Iris pigment epithelial cell (primary cell): ENCODE measurements around the gene CGB3.
"Not testable (repeated sequence)": the region's sequence is repeated elsewhere in the genome, so short reads cannot be mapped to it uniquely, and the experiment has no call there.

Source experiments
- DNase-seq: peaks from one replicate; pipeline ENCODE4 v3.0.0-alpha.2; 2011; ENCODE audit warnings: low read depth

CGB3 gene

GRCh38 chr19:49024233-49024632 lies at the start of gene CGB3:
Gene CGB3 (minus strand): TSS chr19:49024333. CDS start chr19:49023971, 362 bp downstream.
- DNase-seq = not testable (repeated sequence)

GRCh38 chr19:49071860-49072547 lies 47.9 kb upstream of the CGB3 start:
- no peak for DNase-seq

- no peak for DNase-seq
Observed at GRCh38 chr19:49070416-49070815, 46.3 kb upstream of the CGB3 start.

- no peak for DNase-seq
Observed at GRCh38 chr19:49069026-49069425, 44.9 kb upstream of the CGB3 start.

GRCh38 chr19:49067554-49067953 lies 43.4 kb upstream of the CGB3 start:
- DNase-seq = no peak

GRCh38 chr19:49065905-49066512 lies 41.9 kb upstream of the CGB3 start:
- no peak for DNase-seq

GRCh38 chr19:49064768-49065611 lies 40.9 kb upstream of the CGB3 start, which contains the start of gene NTF4:
Gene NTF4 (minus strand): TSS chr19:49064818. CDS start chr19:49061997, 2,821 bp downstream.
- DNase-seq = no peak

GRCh38 chr19:49064029-49064629 lies 40.0 kb upstream of the CGB3 start:
- no peak for DNase-seq

- no peak for DNase-seq
Observed at GRCh38 chr19:49061445-49061844, 37.3 kb upstream of the CGB3 start.

- no peak for DNase-seq
Observed at GRCh38 chr19:49061000-49061399, 36.9 kb upstream of the CGB3 start.

- no peak for DNase-seq
Observed at GRCh38 chr19:49059053-49059452, 34.9 kb upstream of the CGB3 start.

GRCh38 chr19:49058562-49058961 lies 34.4 kb upstream of the CGB3 start:
- peak; percentile 38 for DNase-seq

- DNase-seq = peak; percentile 57
Observed at GRCh38 chr19:49057636-49058234, 33.6 kb upstream of the CGB3 start, which contains the start of gene CGB7. Gene CGB7 (minus strand): TSS chr19:49057749. CDS start chr19:49055375, 2,374 bp downstream.

- not testable (repeated sequence) for DNase-seq
Observed at GRCh38 chr19:49056902-49057596, 32.9 kb upstream of the CGB3 start.

GRCh38 chr19:49056101-49056901 lies 32.2 kb upstream of the CGB3 start:
- peak; percentile 44 for DNase-seq

GRCh38 chr19:49050376-49051033 lies 26.4 kb upstream of the CGB3 start:
- peak; percentile 67 for DNase-seq

- not testable (repeated sequence) for DNase-seq
Observed at GRCh38 chr19:49049834-49050233, 25.7 kb upstream of the CGB3 start.

- not testable (repeated sequence) for DNase-seq
Observed at GRCh38 chr19:49049011-49049410, 24.9 kb upstream of the CGB3 start, which contains the start of gene CGB8. Gene CGB8 (minus strand): TSS chr19:49049111. CDS start chr19:49048739, 372 bp downstream.

- not testable (repeated sequence) for DNase-seq
Observed at GRCh38 chr19:49043548-49043947, 19.4 kb upstream of the CGB3 start, which contains the start of gene CGB5. Gene CGB5 (plus strand): TSS chr19:49043848. CDS start chr19:49044210, 362 bp downstream.
